ENCODE measurements around the gene PPIL6.

GRCh38 chr6:109475625-109476024, 35.2 kb upstream of the PPIL6 start:
- TF ChIP-seq EZH2 (IDR thresholded peaks at IDR 0.05; ENCODE audit: low read length) (no peak), CTCF (optimal IDR thresholded peaks at IDR 0.05 in 1 of 3, IDR thresholded peaks at IDR 0.05 in 1 of 3, conservative IDR thresholded peaks at IDR 0.05 in 1 of 3; ENCODE audit: extremely low read depth in 1 of 3, insufficient read depth in 2 of 3, low read length in 3 of 3) (no peak)
